SH-SY5Y (cell line): ENCODE results near the gene SLC45A1.

Experiments
- GATA2 ChIP-seq: IDR thresholded peaks from 2 replicates; pipeline ENCODE4 v1.6.1; 2011; ENCODE audit warnings: mild to moderate bottlenecking, low read depth, low read length
- GATA3 ChIP-seq: IDR thresholded peaks from 2 replicates; pipeline ENCODE4 v1.6.1; 2011; ENCODE audit warnings: low read depth, mild to moderate bottlenecking, low read length, moderate library complexity

The SLC45A1 gene

DNA sequence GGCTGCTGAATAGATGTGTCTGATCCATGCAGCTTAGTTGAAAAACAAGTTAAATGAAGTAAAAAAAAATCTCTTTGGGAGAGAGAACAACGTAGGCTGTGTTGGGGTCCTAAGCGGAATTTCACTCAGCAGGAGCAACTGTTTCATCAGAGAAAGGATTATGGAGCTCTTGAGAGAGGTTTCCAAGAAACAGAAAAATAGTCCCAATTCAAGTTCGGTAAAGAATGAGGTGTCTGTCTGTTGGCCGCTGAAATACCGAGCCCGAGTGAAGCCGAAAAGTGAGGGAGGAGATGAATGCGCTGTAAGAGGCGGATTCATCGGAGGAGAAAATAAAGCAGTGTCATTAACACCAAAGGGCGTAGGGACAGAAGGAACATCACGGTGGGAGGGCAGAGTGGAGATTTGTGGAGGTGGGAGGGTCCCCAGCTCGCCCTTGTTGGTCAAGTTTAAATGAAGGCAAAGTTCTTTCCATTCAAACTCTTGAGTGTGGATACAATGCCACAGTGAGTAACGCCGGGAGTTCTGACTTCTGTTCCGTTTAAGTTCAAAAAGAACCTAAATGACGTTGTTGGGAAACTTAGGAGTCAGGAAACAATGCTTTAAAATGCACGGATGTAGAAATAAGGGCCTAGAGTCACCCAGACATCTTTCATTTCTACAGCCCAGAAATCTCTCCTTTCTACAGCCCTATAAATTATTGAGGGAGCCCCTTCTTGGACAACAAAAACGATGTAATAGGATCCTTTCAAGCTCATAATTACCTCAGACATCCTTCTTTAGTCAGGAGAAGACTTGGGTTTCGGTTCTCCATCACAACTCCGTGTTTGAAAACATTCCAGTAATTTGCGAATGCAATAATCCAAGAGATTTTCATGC lies 15.6 kb upstream of the SLC45A1 start:
- no peak for TF ChIP-seq GATA3
- no peak for TF ChIP-seq GATA2

DNA sequence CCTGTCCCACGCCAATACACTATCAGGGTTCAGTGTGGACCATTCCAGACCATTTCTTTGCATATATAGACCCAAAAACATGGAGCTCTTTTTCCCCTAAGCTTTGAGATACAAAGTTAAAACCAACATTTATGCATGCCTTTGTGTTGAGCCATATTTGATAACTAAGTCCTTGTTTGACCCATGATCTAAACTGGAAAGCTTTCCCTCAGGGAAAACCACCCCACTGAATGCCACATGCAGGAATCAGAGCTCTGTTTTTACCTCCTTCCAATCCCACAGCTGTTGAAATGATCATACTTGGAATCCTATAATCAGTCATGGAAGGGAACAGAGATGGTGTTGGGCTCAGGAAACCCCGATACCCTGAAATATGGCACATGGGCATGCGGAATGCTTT lies 14.8 kb upstream of the SLC45A1 start:
- TF ChIP-seq GATA3 (no peak), GATA2 (no peak)

DNA sequence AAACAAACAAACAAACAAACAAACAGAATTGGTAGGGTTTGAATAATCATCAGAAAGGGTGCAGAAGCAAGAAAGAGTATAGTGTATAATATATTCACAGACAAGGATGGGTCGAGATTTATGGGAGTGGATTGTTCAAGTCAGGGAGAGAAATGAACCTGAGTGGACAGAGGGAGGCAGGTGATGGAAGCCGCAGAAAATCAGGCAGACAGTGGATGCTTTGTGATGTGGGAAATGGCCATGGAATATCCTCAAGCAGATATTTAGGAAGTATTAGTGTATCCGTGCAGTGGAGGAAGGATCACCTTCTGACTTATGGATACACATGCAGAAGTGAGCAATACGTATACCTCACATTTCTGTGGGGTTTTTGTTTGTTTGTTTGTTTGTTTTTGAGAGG lies 14.0 kb upstream of the SLC45A1 start:
- no peak for TF ChIP-seq GATA3
- no peak for TF ChIP-seq GATA2

DNA sequence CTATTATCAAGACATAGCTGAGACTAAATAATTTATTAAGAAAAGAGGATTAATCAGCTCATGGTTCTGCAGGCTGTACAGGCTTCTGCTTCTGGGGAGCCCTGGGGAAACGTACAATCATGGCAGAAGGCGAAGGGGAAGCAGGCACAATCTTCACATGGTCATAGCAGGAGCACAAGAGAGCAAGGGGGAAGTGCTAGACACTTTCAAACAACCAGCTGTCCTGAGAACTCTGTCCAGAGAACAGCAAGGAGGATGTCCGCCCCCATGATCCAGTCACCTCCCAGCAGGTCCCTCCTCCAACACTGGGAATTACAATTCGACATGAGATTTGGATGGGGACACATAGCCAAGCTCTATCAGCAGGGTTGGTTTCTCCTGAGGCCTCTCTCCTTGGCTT lies 10.3 kb upstream of the SLC45A1 start:
- no peak for TF ChIP-seq GATA3
- no peak for TF ChIP-seq GATA2

DNA sequence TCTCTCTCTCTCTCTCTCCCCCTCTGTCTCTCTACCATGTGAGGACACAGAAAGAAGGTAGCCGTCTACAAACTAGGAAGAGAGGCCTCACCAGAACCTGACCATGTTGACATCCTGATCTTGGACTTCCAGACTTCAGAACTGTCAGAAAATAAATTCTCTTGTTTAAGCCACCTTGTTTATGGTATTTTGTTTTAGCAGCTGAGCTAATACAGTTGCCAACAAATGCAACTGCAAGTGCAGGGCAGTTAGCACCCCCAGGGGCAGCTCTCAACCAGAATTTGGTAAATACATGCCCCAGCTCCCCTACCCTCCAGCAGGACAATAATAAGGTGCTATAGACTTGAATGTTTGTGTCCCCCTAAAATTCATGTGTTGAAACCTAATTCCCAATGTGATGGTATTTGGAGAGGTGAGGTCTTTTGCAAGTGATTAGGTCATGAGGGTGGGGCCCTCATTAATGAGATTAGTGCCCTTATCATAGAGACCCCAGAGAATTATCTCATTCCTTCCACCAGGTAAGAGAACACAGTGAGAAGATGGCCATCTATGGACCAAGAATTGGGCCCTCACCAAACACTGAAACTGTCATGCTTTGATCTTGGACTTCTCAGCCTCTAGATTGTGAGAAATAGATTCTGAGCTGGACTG lies 6.7 kb upstream of the SLC45A1 start:
- TF ChIP-seq GATA3 (no peak), GATA2 (no peak)

DNA sequence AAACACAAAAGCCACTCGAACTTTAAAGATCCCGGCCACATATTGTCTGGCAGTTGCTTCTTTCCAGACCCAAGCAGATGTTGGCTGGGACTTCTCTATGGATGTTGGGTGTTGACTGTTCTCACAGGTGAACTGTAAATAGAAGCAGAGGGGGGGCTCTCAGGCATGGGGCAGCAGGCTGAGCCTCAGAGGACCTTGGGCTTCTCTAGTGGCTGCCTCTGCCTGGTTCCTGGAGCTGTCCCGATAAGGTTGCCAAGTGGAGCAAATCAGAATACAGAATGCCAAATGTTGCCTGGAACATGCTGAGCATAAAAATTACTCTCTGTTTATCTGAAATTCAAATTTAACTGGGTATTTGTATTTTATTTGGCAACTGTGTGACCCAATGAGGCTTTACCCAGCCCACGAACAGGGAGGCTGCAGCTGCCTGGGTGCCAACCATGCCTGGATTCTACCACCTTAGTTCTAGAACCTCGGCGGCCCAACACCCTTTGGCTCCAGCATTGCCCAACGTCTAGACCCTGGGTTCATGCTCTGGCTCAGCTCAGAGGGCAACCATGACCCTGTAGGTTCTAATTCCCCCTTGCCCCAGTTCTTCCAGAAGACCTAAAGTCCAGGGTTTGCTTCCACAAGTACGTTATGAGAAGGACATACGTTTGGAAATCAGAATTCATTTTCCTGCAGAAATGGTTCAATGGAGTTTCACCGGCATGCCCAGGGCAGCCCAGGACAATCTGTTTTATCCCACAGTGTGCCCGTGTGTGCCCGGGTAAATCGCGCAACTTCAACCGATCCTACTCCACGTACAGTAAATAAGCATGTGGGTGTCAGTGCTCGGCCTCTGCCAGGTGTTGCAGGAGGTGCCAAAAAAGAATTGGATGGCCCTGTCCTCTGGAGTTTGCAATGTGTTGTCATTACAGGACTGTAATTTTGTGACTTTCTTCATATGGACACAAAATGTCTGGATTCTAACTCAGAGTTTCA lies 5.4 kb upstream of the SLC45A1 start:
- TF ChIP-seq GATA2 (no peak), GATA3 (no peak)

DNA sequence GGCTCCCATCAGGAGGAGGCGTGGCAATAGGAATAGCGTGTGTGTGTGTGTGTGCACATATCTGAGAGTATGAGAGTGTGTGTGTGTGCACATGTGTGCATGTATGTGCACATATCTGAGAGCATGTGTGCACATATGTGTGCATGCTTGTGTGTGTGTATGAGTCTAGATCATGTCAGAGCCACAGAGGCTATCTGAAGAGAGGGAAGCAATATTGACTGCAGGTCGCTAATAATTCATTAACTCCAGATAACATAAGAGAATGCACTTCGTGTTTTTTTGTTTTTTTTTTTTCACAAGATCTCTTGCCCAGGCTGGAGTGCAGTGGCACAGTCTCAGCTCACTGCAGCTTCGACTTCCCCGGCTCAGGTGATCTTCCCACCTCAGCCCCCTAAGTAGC lies 4.7 kb upstream of the SLC45A1 start:
- TF ChIP-seq GATA2 (no peak), GATA3 (no peak)

DNA sequence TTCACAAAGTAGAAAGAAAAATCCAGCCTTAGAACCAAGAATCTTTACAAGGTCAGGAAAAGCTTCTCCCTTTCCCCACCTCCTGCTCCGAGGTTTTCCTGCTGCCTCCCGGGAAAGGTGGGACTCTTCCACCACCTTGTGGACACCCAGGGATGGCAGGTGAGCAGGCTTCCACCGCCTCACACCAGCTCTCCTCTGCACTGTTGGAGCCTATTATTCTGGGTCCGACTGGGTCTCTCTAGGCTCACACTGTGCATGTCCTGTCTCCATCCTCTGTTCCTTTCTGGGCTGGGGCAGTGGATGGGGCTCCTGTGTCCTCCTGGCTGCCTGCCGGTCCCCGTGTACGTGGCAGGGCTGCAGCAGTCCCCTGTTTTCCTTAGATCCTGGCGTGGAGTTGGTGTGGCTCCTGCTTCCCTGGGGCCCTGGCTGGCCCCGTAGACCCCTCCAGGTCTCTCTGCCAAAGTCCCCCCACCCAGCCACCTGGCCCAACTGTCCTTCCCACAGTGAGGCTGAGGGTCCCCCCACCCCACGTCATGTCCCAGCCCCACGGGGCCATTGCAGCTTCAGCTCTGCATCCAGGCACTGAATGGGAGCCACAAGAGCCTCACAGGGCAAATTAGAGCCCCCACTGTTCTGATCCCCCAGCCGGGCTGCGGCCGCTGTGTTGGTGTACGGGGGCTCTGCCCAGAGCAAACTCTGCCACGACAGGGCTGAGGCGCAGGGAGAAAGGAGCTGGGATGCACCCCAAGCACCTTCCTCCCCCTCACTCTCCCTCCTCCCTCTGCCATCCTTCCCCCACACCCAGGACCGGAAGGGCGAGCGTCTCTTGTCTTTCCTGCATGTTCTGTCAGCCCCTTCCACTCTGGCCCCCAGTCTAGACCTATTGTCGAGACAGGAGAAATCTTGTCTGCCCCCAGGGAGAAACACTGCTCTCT lies 3.3 kb upstream of the SLC45A1 start:
- TF ChIP-seq GATA3 = no peak
- TF ChIP-seq GATA2 = no peak

DNA sequence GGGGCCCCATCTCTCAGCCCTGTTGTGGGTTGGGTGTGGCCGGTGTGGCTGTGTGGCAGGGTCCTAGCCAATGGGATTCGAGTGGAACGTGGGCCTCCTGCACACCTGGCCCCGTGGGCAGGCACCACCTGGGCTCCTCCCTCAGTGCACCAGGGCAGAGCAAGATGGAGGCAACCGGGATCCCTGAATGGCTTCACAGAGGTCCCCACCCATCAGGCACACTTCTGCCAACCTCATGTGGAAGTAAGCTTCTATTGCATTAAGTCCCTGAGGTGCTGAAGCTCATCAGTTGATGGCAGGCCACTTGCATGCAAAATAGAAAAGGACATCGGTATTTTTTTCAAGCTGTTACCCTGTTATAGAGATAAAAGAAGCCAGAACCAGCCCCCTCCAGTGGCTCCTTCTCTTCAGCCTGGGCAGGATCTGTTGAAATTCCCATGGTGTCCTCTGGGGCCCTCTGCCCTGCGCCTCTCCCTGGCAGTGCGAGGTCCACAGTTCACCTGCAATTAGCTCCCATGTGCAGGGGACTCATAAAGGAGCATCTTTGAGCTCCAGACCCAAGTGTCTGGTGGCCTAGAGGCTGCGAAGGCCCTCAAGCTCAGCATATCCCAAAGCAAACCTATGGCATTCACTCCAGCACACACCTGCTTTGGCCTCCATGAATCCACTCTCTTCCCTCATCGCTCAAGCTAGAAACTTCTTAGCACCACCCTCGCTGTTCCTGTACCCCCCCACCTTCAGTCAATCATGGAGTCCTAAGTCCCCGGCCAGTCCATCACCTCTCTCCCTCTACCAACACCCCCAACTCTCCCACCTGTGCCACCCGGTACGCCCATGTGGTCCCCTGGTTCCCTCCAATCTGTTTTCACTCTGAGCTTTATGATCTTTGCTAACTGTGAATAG lies 2.1 kb upstream of the SLC45A1 start:
- TF ChIP-seq GATA2 (no peak), GATA3 (no peak)

DNA sequence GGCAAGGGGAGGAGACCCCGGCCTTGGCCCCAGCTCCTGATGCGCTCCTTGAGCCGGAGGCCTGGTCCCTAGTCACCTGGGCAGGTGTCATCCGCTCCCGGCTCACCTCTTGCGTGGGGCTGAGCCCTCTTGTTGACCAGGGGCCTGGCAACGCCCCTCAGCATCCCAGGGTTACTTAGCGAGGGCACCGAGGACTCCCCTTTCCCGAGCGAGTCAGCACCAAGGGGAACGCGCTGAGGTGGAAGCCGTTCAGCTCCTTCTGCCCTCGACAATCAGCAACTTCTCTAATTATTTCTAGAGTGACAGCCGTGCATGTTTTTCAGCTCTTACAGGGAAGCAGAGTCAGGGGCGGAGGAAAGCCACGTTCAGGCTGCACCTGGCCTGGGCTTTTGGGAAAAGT lies 522 bp downstream of the SLC45A1 start:
- no peak for TF ChIP-seq GATA3
- TF ChIP-seq GATA2 = no peak

DNA sequence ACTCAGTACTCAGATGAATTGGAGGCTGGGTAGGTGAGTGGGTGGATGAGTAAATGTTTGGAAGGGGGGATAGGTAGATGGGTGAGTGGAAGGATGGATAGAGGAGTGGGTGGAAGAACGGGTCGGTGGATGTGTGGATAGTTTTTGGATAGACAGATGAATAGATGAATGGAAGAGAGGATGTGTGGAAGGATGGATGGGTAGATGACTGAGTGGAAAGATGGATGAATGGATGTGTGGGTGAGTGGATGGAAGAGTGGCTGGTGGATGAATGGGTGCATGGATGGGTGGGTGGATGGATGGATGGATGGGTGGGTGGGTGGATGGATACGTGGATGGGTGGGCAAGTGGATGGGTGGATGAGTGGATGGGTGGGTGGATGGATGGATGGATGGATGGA lies 3.7 kb downstream of the SLC45A1 start:
- TF ChIP-seq GATA3 = no peak
- no peak for TF ChIP-seq GATA2

DNA sequence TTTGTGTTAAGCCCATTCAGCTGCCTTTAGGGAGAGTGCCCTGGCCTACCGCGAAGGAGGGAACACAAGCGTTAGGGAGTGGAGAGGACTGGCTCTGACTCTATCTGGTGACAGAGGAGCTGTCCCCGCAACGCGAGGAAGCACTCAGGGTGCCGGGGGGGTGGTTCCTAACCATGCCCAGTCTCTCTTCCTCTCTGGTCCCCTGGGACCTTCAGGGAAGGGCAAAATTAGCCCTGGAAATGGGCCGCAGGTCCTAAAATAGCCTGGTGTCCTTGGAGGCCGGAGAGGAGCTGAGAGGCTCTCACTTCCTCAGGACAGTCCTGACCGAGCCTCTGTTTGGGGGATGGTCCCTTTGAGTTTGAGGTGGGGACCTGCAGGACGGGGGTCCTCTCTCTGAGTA lies 5.8 kb downstream of the SLC45A1 start:
- no peak for TF ChIP-seq GATA2
- TF ChIP-seq GATA3 = no peak

DNA sequence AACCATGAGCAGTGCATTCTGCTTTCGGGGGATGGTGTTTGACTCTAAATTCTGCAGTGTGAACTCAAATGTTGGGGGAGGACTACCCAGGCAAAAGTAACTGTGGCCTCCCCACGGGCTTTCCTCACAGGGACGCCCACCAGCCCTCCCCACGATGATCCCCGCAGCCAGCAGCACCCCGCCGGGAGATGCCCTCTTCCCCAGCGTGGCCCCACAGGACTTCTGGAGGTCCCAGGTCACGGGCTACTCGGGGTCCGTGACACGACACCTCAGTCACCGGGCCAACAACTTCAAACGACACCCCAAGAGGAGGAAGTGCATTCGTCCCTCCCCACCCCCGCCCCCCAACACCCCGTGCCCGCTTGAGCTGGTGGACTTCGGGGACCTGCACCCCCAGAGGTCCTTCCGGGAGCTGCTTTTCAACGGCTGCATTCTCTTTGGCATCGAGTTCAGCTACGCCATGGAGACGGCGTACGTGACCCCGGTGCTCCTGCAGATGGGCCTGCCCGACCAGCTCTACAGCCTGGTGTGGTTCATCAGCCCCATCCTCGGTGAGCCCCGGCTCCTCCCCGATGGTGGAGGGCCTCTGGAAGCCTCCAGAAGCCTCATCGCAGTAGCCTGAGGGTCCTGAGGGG lies 6.4 kb downstream of the SLC45A1 start:
- TF ChIP-seq GATA2 = no peak
- no peak for TF ChIP-seq GATA3

DNA sequence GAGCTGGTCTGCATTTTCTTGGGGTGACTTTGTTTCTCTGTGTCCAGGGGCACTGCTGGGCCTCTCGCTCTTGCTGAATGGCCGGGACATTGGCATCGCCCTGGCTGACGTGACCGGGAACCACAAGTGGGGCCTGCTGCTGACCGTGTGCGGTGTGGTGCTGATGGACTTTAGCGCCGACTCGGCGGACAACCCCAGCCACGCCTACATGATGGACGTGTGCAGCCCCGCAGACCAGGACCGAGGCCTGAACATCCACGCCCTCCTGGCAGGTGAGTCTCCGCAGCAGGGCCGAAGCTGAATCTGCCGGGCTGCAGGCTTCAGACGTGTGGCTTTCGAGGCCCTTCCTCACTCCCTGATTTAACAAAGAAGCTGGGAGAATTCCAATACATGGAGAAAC lies 7.9 kb downstream of the SLC45A1 start:
- TF ChIP-seq GATA2 (no peak), GATA3 (no peak)
